HepG2 (cell line): ENCODE data around the gene VEGFB. TPM values are rescaled to one million over a fixed set of nuclear protein-coding genes. Genes with fewer than 3 reads are reported as not detected.

Source experiments
- ATAC-seq: fragments of 200-7000 bp; cut with Tn5 transposase; 3 replicates; pipeline ENCODE4 v1.9.1; 2020; ENCODE audit warnings: mild to moderate bottlenecking, moderate library complexity
- BruUV-seq: library from RNA; stranded (reverse); fragments of 400-500 nt; replicated peaks from 2 replicates; lab custom pipeline; 2021; lab: Mats Ljungman, UMichigan
- CTCF ChIA-PET: fragments of 300-600 bp; formaldehyde crosslinking; extraction: SDS; loops from one replicate; lab custom pipeline; 2021; ENCODE audit warnings: low total read pairs, inconsistent platforms, low intra/inter-chr PET ratio; lab: Yijun Ruan, JAX
- POLR2A ChIA-PET: fragments of 350-600 bp; sonication (Branson Sonifier 250); formaldehyde crosslinking; loops from one replicate; lab custom pipeline; 2020; ENCODE audit warnings: antibody characterized with exemption, inconsistent platforms; lab: Yijun Ruan, JAX
- DNase-seq: peaks from one replicate; pipeline ENCODE4 v3.0.0-alpha.2; 2015; ENCODE audit warnings: low spot score
- FAIRE-seq: peaks from 3 replicates; lab custom pipeline; 2011; peaks lifted over from hg19 to GRCh38; lab: Jason Lieb, UNC
- H2AFZ ChIP-seq: one replicate; pipeline ENCODE4 v1.6.1; 2011; ENCODE audit warnings: low read length, inconsistent platforms
- H3K27ac ChIP-seq: fragments of 300-600 bp; 3 replicates; pipeline ENCODE4 v1.8.0; 2011; ENCODE audit warnings: mixed run types, mild to moderate bottlenecking, mixed read lengths, low read length, inconsistent platforms; ENCODE audit not compliant: insufficient read depth; ENCODE audit errors: extremely low read length
- H3K27me3 ChIP-seq, 2 experiments: fragments of 200-600 bp in 1 of 2; 2 replicates in 1 of 2; 3 replicates in 1 of 2; pipeline versions ENCODE4 v1.6.0 to v1.8.0; 2011; ENCODE audit warnings: low read length in 2 of 2, mild to moderate bottlenecking in 2 of 2, moderate library complexity in 2 of 2, inconsistent platforms in 1 of 2; ENCODE audit not compliant: insufficient read depth in 2 of 2, control insufficient read depth in 1 of 2
- H3K36me3 ChIP-seq, 2 experiments: fragments of 200-600 bp in 1 of 2; replicated peaks in 1 of 2; 2 replicates in 1 of 2; 3 replicates in 1 of 2; pipeline versions ENCODE4 v1.5.1 to v1.8.0; 2011; ENCODE audit warnings: low read length in 2 of 2, inconsistent platforms in 1 of 2; ENCODE audit not compliant: insufficient read depth in 2 of 2, control insufficient read depth in 1 of 2
- H3K4me1 ChIP-seq: 2 replicates; pipeline ENCODE4 v1.5.1; 2012; ENCODE audit warnings: low read length, inconsistent platforms; ENCODE audit not compliant: insufficient read depth
- H3K4me2 ChIP-seq: 2 replicates; pipeline ENCODE4 v1.6.0; 2011; ENCODE audit warnings: low read depth, low read length, inconsistent platforms
- H3K4me3 ChIP-seq, 3 experiments: fragments of 200-600 bp in 1 of 3; sonication (generic), shearing (Covaris generic) in 1 of 3; replicated peaks in 1 of 3; 2 replicates each; pipeline ENCODE4 v1.5.1; 2011 to 2016; ENCODE audit warnings: low read length in 3 of 3, inconsistent platforms in 2 of 3, low read depth in 2 of 3, mild to moderate bottlenecking in 2 of 3, control low read depth in 1 of 3, mixed read lengths in 1 of 3; ENCODE audit not compliant: insufficient read depth in 1 of 3
- H3K79me2 ChIP-seq: one replicate; pipeline ENCODE4 v1.6.1; 2011; ENCODE audit warnings: low read length, inconsistent platforms; ENCODE audit not compliant: insufficient read depth
- H3K9ac ChIP-seq: 2 replicates; pipeline ENCODE4 v1.6.0; 2011; ENCODE audit warnings: mild to moderate bottlenecking, low read depth, low read length, inconsistent platforms; ENCODE audit not compliant: insufficient read depth
- H3K9me3 ChIP-seq: 2 replicates; pipeline ENCODE4 v1.5.1; 2012; ENCODE audit warnings: mild to moderate bottlenecking, low read length
- H4K20me1 ChIP-seq: 2 replicates; pipeline ENCODE4 v1.6.0; 2011; ENCODE audit warnings: inconsistent platforms, mild to moderate bottlenecking, low read length, moderate library complexity; ENCODE audit not compliant: insufficient read depth
- AHR ChIP-seq: IDR thresholded peaks from 2 replicates; pipeline ENCODE4 v1.6.1; 2018; ENCODE audit warnings: missing genetic modification reagents, missing compliant biosample characterization
- GATA4 ChIP-seq: sonication (generic); IDR thresholded peaks from 2 replicates; pipeline ENCODE4 v1.6.1; 2016; ENCODE audit warnings: antibody characterized with exemption, low read depth, borderline replicate concordance
- HMG20B ChIP-seq: conservative IDR thresholded peaks from 2 replicates; pipeline ENCODE4 v1.6.1; 2016; ENCODE audit warnings: missing genetic modification reagents, missing compliant biosample characterization
- NR2C2 ChIP-seq: sonication (generic); formaldehyde crosslinking; IDR thresholded peaks from 2 replicates; pipeline ENCODE4 v1.4.0; 2020; ENCODE audit warnings: missing genetic modification reagents, mild to moderate bottlenecking, moderate library complexity, borderline replicate concordance
- NR2F6 ChIP-seq, 2 experiments: IDR thresholded peaks; 2 replicates each; pipeline ENCODE4 v1.6.1; 2016; ENCODE audit warnings: antibody characterized with exemption in 1 of 2, mild to moderate bottlenecking in 1 of 2
- RCOR2 ChIP-seq: IDR thresholded peaks from 2 replicates; pipeline ENCODE4 v1.6.1; 2016; ENCODE audit warnings: missing biosample characterization, missing genetic modification reagents
- SMARCE1 ChIP-seq: fragments of 450-650 bp; IDR thresholded peaks from 2 replicates; pipeline ENCODE4 v1.6.1; 2017; ENCODE audit warnings: borderline replicate concordance
- TSC22D2 ChIP-seq: sonication (generic); formaldehyde crosslinking; IDR thresholded peaks from 2 replicates; pipeline ENCODE4 v1.5.1; 2020; ENCODE audit warnings: missing genetic modification reagents, mild to moderate bottlenecking, borderline replicate concordance
- ZNF124 ChIP-seq: sonication (generic); formaldehyde crosslinking; IDR thresholded peaks from 2 replicates; pipeline ENCODE4 v1.4.0; 2020; ENCODE audit warnings: missing genetic modification reagents
- ZNF878 ChIP-seq: sonication (generic); formaldehyde crosslinking; IDR thresholded peaks from 2 replicates; pipeline ENCODE4 v1.8.1; 2023; ENCODE audit warnings: mild to moderate bottlenecking, missing genetic modification reagents, moderate library complexity
- WGBS: methylation state at CpG from one replicate; pipeline ENCODE4 v1.1.6; 2017; ENCODE audit warnings: low lambda C conversion rate; 5-methylcytosine and 5-hydroxymethylcytosine counted together
- in situ Hi-C: cut with HindIII; loops from 2 replicates; pipeline ENCODE4 v1.10.0; 2017; ENCODE audit warnings: low pct_unique_long_range_greater_than_20kb; ENCODE audit not compliant: extremely low pct_ligation_motif_present
- intact Hi-C: fragments of 100-400 bp; cut with micrococcal nuclease; formaldehyde crosslinking; loops from one replicate; pipeline ENCODE4 v1.10.0; 2022; ENCODE audit not compliant: unreplicated experiment
- polyA plus RNA-seq, 8 experiments: library from polyadenylated mRNA; depleted of rRNA in 3 of 8; stranded (reverse) in 7 of 8; unstranded in 1 of 8; fragments of >200 nt; fragmentation: Illumina TruSeq in 4 of 8; extraction: Trizol in 4 of 8; gene quantifications; 2 replicates each; pipeline versions ENCODE4 v1.2.1 to v1.2.3, GENCODE V29; 2011 to 2016; ENCODE audit warnings: low read depth in 4 of 8, missing spikeins in 1 of 8, mixed read lengths in 1 of 8; ENCODE audit not compliant: insufficient read depth in 1 of 8
- total RNA-seq, 5 experiments: library from RNA; depleted of rRNA; stranded (reverse); fragments of >200 nt; fragmentation: Illumina TruSeq; extraction: Trizol; gene quantifications; 2 replicates each; pipeline ENCODE4 v1.2.3, GENCODE V29; 2016; ENCODE audit warnings: low read depth in 1 of 5
- TF ChIP-seq, protein P1 (sequence below): IDR thresholded peaks from 2 replicates; pipeline ENCODE4 v1.6.1; 2012; ENCODE audit warnings: low read depth, low read length, improper control_type of control experiment
- TF ChIP-seq, protein P2 (sequence below): sonication (generic); formaldehyde crosslinking; IDR thresholded peaks from 2 replicates; pipeline ENCODE4 v1.8.1; 2023; ENCODE audit warnings: missing genetic modification reagents, mild to moderate bottlenecking, borderline replicate concordance
- TF ChIP-seq, protein P3 (sequence below): sonication (generic); formaldehyde crosslinking; IDR thresholded peaks from 2 replicates; pipeline ENCODE4 v1.4.0; 2020; ENCODE audit warnings: mild to moderate bottlenecking, low read depth, missing genetic modification reagents
- TF ChIP-seq, protein P4 (sequence below): IDR thresholded peaks from 2 replicates; pipeline ENCODE4 v1.6.1; 2016

Gene VEGFB
- total and polyA plus RNA-seq, 2 of the 13 experiments (the other 11 are each of a cell fraction or from before 2014, with no cell fraction given), result 9.0 to 11.3 TPM

DNA sequence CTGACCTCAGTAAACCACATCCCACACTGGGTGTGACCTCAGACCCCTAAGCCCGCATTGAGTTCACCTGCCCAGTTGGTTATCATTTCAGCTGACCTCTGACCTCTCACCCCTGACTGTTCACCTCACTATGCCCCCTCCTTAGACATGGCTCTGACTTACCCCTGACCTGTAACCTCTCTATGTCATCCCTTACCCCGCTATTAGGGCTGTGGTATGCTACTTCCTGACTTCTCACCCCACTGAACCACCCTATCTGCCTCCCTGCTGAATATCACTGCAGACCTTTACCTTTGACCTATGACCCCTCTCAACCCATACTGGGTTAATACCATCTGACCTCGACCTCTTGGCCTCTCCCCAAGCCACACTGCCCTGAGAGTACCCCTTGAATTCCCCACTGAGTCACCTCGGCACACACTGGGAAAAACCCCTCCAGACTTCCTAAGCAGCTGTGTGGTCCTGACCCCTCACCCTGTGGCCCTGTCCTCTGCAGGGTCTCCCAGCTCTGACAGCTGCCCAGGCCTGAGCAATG lies 25.2 kb downstream of the VEGFB start:
- H3K9me3 ChIP-seq, result no peaks in the 10 kb centered on the region
- BruUV-seq, result no TSS peak
- no peaks in the 10 kb centered on the region for H3K27me3 ChIP-seq
- no peak overlapping the region for H3K4me3 ChIP-seq
- no peak overlapping the region for H3K4me2 ChIP-seq
- no peak overlapping the region for H2AFZ ChIP-seq
- TF ChIP-seq SMARCE1, result no peak
- TF ChIP-seq NR2C2, result peak; percentile 46; the same call in 1 of the 2 replicates
- TF ChIP-seq NR2F6 (IDR thresholded peaks at IDR 0.05), result peak; percentile 54; the same call in 1 of the 2 replicates
- TF ChIP-seq NR2F6 (CRISPR knock-in tag; IDR thresholded peaks at IDR 0.05), result no peak
- TF ChIP-seq, all 625 proteins: peak for 2
- DNase-seq (no peak), FAIRE-seq (no peak), ATAC-seq (no peak)
- ChIA-PET POLR2A (interaction anchor here (2.6 kb wide), 1 partner anchor 10 kb away, joined by 10 read pairs; no protein-coding TSS in a partner anchor), CTCF (no interaction called here)
- no peaks in the 10 kb centered on the region for H3K4me1 ChIP-seq
- no peak overlapping the region for H3K9ac ChIP-seq
- H3K36me3 ChIP-seq, result peaks cover 14 to 45% of the 10 kb centered on the region in 2 experiments; a peak in 4 of 5 replicates
- 88% methylated on average over 4 of the region's 4 CpGs for whole genome bisulfite sequencing
- no peaks in the 10 kb centered on the region for H4K20me1 ChIP-seq
- no peaks in the 10 kb centered on the region for H3K79me2 ChIP-seq
- intact Hi-C loops, result no loop called here
- H3K27ac ChIP-seq, result no peak overlapping the region
- in situ Hi-C loops, result no loop called here

DNA sequence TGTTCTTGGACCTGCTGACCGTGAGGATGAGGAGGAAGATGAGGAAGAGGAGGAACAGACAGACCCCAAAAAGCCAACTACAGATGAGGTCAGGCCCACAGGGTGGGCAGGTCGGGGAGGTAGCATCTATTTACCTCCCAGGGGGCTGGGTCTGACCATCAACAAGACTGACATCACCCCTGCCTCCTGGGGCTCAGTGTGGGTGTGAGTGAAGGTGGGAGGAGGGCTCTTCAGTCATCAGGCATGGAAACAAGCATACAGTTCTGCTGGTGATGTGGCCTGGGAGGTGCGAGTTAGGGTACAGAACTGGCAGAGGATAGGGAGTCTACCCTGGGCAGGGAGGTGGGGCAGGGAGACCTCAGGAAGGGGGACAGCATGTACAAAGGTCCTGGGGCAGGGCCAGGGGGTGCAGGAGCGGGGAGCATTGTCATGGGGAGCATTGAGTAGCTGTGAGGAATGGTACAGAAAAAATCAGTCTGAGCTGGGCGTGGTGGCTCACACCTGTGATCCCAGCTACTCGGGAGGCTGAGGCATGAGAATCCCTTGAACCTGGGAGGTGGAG lies 25.8 kb downstream of the VEGFB start:
- CTCF ChIA-PET, result no interaction called here
- Histone ChIP-seq H3K4me1 (no peaks in the 10 kb centered on the region), H3K4me2 (no peak overlapping the region), H3K9ac (no peak overlapping the region), H2AFZ (no peak overlapping the region), H3K4me3 (no peak overlapping the region), H3K27me3 (no peaks in the 10 kb centered on the region), H3K9me3 (no peaks in the 10 kb centered on the region), H3K36me3 (peaks cover 14 to 45% of the 10 kb centered on the region in 2 experiments; a peak in 4 of 5 replicates), H4K20me1 (no peaks in the 10 kb centered on the region), H3K79me2 (no peaks in the 10 kb centered on the region), H3K27ac (no peak overlapping the region)
- no TSS peak for BruUV-seq
- no peak for DNase-seq
- FAIRE-seq, result no peak
- no peak for ATAC-seq
- intact Hi-C loops, result no loop called here
- WGBS, result 98% methylated on average over 6 of the region's 6 CpGs
- POLR2A ChIA-PET, result interaction anchor here (0.9 kb wide), 1 partner anchor 9 kb away, joined by 3 read pairs; no protein-coding TSS in a partner anchor
- in situ Hi-C loops, result no loop called here
- TF ChIP-seq GATA4 (no peak), ZNF124 (no peak), TSC22D2 (CRISPR knock-in tag) (no peak), HMG20B (no peak), AHR (CRISPR knock-in tag) (no peak), RCOR2 (CRISPR knock-in tag) (no peak), ZNF878 (CRISPR knock-in tag) (no peak)
- TF ChIP-seq, protein P1, sequence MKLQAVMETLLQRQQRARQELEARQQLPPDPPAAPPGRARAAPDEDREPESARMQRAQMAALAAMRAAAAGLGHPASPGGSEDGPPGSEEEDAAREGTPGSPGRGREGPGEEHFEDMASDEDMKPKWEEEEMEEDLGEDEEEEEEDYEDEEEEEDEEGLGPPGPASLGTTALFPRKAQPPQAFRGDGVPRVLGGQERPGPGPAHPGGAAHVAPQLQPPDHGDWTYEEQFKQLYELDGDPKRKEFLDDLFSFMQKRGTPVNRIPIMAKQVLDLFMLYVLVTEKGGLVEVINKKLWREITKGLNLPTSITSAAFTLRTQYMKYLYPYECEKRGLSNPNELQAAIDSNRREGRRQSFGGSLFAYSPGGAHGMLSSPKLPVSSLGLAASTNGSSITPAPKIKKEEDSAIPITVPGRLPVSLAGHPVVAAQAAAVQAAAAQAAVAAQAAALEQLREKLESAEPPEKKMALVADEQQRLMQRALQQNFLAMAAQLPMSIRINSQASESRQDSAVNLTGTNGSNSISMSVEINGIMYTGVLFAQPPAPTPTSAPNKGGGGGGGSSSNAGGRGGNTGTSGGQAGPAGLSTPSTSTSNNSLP, result no peak
- TF ChIP-seq, protein P2, sequence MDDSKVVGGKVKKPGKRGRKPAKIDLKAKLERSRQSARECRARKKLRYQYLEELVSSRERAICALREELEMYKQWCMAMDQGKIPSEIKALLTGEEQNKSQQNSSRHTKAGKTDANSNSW (CRISPR knock-in tag), result no peak
- TF ChIP-seq, protein P3, sequence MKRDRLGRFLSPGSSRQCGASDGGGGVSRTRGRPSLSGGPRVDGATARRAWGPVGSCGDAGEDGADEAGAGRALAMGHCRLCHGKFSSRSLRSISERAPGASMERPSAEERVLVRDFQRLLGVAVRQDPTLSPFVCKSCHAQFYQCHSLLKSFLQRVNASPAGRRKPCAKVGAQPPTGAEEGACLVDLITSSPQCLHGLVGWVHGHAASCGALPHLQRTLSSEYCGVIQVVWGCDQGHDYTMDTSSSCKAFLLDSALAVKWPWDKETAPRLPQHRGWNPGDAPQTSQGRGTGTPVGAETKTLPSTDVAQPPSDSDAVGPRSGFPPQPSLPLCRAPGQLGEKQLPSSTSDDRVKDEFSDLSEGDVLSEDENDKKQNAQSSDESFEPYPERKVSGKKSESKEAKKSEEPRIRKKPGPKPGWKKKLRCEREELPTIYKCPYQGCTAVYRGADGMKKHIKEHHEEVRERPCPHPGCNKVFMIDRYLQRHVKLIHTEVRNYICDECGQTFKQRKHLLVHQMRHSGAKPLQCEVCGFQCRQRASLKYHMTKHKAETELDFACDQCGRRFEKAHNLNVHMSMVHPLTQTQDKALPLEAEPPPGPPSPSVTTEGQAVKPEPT, result no peak
- TF ChIP-seq, protein P4, sequence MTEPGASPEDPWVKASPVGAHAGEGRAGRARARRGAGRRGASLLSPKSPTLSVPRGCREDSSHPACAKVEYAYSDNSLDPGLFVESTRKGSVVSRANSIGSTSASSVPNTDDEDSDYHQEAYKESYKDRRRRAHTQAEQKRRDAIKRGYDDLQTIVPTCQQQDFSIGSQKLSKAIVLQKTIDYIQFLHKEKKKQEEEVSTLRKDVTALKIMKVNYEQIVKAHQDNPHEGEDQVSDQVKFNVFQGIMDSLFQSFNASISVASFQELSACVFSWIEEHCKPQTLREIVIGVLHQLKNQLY (CRISPR knock-in tag), result no peak
